Sigmoid colon (tissue), 4 donors: Measurements from ENCODE around the gene ANKS4B.

Source experiments
- EP300 ChIP-seq, 4 donors: sonication (generic); formaldehyde crosslinking; IDR thresholded peaks; one replicate each; pipeline ENCODE4 v1.6.1; 2017; ENCODE audit warnings: antibody characterized with exemption in 4 of 4
- POLR2A ChIP-seq, 2 donors: fragments of 450-650 bp; IDR thresholded peaks; one replicate each; pipeline ENCODE4 v1.6.1; 2016; ENCODE audit warnings: antibody characterized with exemption in 2 of 2, mild to moderate bottlenecking in 2 of 2, moderate library complexity in 2 of 2
- POLR2AphosphoS5 ChIP-seq, 4 donors: sonication (generic); formaldehyde crosslinking; IDR thresholded peaks; one replicate each; pipeline ENCODE4 v1.6.1; 2017; ENCODE audit warnings: antibody characterized with exemption in 4 of 4
- TF ChIP-seq, protein P1 (sequence below), 4 experiments: fragments of 450-650 bp in 3 of 4; fragments of 200-600 bp in 1 of 4; IDR thresholded peaks; one replicate each; pipeline ENCODE4 v1.5.1; 2016 to 2019; ENCODE audit warnings: antibody characterized with exemption in 4 of 4, mild to moderate bottlenecking in 3 of 4, moderate library complexity in 2 of 4

DNA sequence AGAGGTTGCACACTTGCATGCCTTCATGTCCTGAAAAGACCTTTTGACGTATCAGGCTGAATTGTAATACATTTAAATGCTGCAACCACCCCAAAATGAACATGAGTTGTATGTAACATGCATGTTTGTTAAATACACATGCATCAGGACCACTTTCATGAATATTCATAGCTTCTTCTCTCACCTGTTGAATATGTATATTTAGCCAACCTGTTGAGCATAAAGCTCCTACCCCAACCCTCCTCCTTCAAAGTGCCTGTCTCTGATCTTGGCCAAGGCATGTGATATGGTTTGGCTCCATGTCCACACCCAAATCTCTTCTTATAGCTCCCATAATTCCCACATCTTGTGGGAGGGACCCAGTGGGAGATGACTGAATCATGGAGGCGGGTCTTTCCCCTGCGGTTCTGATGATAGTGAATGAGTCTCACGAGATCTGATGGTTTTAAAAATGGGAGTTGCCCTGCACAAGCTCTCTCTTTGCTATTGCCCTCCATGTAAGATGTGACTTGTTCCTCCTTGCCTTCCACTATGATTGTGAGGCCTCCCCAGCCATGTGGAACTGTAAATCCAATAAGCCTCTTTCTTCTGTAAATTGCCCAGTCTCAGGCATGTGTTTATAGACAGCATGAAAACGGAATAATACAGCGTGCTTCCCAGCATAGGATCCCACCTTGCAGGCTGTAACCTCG lies 48.3 kb downstream of the ANKS4B start:
- TF ChIP-seq POLR2A (IDR thresholded peaks at IDR 0.05) (no peak), POLR2AphosphoS5 (IDR thresholded peaks at IDR 0.05) (no peak), EP300 (IDR thresholded peaks at IDR 0.05) (no peak)
- TF ChIP-seq, protein P1, sequence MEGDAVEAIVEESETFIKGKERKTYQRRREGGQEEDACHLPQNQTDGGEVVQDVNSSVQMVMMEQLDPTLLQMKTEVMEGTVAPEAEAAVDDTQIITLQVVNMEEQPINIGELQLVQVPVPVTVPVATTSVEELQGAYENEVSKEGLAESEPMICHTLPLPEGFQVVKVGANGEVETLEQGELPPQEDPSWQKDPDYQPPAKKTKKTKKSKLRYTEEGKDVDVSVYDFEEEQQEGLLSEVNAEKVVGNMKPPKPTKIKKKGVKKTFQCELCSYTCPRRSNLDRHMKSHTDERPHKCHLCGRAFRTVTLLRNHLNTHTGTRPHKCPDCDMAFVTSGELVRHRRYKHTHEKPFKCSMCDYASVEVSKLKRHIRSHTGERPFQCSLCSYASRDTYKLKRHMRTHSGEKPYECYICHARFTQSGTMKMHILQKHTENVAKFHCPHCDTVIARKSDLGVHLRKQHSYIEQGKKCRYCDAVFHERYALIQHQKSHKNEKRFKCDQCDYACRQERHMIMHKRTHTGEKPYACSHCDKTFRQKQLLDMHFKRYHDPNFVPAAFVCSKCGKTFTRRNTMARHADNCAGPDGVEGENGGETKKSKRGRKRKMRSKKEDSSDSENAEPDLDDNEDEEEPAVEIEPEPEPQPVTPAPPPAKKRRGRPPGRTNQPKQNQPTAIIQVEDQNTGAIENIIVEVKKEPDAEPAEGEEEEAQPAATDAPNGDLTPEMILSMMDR (IDR thresholded peaks at IDR 0.05), result no peak
